Activated naive CD4-positive, alpha-beta T cell (primary cell): ENCODE data around the gene LTB4R2.
A peak's percentile ranks its signal among the peaks of the same experiment; 100 is the strongest.

ENCODE experiments used
- DNase-seq, 4 experiments: peaks; one replicate each; lab custom pipeline; 2025; lab: John Stamatoyannopoulos, UW

Gene LTB4R2

GRCh38 chr14:24299255-24300191, 10.4 kb upstream of the LTB4R2 start, which contains the start of the genes DHRS1 and NOP9:
TSS of gene DHRS1 (minus strand) at chr14:24299780. CDS start at chr14:24299106, 674 bp downstream.
TSS of gene NOP9 (plus strand) at chr14:24299850. CDS start at chr14:24299955, 105 bp downstream.
- peak; percentile 82 to 90 (median 87) for DNase-seq

DNA sequence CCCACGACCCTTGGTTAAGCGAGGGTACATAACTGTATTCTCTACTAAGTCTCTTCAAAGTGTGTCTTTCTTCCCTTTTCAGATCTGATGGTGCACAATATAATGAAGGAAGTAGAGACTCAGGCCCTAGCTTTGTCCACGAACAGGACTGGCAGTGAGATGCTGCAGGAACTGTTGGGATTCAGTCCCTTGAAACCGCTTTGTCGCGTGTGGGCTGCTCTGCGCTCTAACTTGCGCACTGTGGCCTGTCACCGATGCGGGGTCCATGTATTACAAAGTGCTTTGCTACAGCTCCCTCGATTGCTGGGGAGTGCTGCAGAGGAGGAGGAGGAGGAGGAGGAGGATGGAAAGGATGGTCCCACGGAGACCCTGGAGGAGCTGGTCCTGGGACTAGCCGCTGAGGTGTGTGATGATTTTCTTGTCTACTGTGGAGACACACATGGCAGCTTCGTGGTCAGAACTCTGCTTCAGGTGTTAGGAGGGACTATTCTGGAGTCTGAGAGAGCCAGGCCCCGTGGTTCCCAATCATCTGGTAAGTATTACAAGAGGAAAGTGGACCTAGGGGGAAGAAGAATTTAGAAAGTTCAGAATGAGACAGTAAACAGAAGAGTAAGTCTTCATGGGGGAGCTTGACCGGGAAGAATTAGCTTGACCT, 9.5 kb upstream of the LTB4R2 start:
- DNase-seq = no peak

DNA sequence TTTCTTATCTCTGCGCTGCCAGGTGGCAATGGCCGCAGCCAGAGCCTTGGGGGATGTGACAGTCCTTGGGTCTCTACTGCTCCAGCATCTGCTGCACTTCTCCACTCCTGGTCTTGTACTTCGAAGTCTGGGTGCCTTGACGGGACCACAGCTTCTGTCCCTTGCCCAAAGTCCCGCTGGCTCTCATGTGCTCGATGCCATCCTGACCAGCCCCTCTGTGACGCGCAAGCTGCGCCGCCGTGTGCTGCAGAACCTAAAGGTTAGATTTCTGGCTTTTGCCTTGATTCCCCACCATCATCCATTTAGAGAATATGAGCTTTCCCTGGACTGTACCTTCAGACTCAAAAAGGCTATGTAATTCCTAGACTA, 5.9 kb upstream of the LTB4R2 start:
- DNase-seq = no peak

DNA sequence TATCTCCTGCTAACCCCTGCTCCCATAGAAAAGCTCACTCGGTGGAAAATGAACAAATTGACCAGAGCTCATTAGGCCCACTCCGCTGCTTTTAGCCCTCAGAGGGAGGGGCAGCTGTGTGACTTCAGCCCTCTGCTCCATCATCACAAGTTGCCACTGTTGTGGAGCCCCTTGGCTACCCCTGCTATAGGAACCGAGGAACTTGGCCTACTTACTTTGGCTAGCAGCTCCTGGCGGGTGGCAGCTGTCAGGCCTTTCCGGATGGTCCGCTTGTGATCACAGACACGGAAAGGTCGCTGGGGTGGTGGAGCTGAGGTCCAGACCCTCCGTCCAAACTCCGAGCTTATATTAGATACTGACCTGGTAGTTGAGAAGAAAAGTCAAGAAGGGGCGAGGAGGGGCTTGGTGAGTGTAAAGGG, 2.8 kb upstream of the LTB4R2 start:
- no peak for DNase-seq

DNA sequence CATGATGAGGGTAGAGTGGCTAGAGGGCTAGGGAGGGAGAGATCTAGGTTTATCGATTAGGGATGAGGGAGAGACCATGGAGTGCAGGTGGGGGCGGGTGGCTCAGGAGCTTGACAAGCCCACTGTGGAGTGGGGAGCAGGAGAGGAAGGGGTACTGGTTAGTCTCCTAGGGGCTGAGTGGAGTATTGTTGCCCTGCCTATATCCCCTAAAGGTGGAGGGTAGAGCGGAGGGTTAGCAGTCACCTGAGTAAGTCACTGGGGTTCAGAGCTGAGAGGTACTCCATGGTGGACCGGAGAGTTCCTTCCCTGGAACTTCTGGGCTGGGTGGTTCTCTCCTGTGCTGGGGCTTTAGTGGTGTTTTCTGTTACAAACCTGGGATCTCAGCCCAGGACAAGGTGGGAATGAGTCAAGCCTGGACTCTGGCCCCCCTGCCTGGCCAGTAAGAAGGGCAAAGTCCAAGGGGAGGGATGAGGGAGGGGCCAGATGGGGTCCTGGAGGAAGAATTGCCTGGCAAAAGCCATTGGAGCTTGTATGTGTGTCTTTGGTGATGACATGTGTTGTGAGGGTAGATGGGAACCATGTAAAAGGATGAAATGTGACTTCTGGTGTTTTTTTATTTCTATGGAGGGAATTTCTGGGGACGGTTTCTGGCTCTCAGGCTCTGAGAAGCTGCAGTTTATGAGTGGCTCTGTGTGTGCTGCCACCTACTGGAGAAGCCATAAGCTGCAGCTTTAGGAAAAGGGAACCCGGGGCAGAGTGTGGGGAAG, 2.2 kb upstream of the LTB4R2 start, which contains the start of gene CIDEB:
Gene CIDEB, minus strand, starts transcription at position 403 of the 767 bp plus-strand sequence. Its CDS starts 119 bp downstream, at position 284.
- peak in 3 of 4 experiments; percentile 12 to 38 (median 15) for DNase-seq

GRCh38 chr14:24308342-24309124, 1.4 kb upstream of the LTB4R2 start:
- no peak for DNase-seq

DNA sequence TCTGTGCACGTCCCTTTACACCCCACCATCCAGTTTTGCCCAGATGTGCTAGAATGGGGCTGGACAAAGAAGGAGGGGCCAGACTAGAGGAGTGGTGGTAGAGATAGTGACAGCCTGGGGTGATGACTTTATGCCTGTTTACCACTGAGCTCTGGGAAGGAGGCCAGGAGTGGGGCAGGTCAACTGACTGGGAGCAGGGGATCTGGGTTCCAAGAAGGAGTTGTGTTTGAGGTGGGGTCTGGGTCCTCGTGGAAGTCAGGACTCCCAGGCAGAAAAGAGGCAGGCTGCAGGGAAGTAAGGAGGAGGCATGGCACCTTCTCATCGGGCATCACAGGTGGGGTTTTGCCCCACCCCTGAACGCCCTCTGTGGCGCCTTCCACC, 315 bp downstream of the LTB4R2 start:
- no peak for DNase-seq

DNA sequence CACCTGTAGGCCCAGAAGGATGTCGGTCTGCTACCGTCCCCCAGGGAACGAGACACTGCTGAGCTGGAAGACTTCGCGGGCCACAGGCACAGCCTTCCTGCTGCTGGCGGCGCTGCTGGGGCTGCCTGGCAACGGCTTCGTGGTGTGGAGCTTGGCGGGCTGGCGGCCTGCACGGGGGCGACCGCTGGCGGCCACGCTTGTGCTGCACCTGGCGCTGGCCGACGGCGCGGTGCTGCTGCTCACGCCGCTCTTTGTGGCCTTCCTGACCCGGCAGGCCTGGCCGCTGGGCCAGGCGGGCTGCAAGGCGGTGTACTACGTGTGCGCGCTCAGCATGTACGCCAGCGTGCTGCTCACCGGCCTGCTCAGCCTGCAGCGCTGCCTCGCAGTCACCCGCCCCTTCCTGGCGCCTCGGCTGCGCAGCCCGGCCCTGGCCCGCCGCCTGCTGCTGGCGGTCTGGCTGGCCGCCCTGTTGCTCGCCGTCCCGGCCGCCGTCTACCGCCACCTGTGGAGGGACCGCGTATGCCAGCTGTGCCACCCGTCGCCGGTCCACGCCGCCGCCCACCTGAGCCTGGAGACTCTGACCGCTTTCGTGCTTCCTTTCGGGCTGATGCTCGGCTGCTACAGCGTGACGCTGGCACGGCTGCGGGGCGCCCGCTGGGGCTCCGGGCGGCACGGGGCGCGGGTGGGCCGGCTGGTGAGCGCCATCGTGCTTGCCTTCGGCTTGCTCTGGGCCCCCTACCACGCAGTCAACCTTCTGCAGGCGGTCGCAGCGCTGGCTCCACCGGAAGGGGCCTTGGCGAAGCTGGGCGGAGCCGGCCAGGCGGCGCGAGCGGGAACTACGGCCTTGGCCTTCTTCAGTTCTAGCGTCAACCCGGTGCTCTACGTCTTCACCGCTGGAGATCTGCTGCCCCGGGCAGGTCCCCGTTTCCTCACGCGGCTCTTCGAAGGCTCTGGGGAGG, 985 bp downstream of the LTB4R2 start, which contains the start of gene LTB4R:
Gene LTB4R, plus strand, starts transcription at position 857 of the 959 bp plus-strand sequence. CDS start 4,150 bp downstream, outside the sequence.
- peak in 3 of 4 experiments; percentile 29 to 66 (median 48) for DNase-seq

DNA sequence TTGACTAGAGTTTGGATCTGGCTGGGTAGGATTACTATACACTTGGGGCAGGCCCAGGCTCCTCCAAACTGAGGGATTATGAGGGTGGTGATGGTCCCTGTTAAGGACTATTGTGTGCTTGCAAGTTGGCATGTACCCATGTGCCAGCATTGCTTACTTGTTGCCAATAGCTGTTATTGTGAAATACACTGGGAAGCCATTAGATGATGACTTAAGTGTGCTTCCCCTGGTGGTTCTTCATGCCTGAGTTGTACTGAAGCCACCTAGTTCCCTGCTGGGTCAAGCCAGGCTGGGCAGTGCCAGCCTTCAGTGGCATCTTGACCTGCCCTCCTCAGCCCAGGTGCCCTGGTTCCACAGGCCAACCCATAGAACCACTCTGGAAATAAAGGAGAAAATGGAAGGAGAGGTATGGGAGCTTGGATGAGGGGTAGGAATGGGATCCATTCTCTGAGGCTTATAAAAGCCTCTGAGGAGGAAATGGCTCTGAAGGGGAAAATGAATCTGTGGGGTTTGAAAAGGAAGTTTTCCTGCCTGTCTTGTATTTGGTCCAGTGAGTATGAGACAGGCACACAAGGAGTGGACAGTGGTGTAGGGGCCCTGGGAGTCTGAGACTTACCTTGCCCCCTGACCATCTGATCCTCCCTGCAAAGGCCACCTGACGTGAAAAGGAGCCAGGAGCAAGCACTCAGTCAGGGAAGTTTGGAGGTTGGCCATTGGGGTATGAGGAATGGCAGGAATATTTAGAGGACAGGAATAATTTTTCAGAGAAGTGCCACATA, 2.1 kb downstream of the LTB4R2 start:
- DNase-seq = no peak

DNA sequence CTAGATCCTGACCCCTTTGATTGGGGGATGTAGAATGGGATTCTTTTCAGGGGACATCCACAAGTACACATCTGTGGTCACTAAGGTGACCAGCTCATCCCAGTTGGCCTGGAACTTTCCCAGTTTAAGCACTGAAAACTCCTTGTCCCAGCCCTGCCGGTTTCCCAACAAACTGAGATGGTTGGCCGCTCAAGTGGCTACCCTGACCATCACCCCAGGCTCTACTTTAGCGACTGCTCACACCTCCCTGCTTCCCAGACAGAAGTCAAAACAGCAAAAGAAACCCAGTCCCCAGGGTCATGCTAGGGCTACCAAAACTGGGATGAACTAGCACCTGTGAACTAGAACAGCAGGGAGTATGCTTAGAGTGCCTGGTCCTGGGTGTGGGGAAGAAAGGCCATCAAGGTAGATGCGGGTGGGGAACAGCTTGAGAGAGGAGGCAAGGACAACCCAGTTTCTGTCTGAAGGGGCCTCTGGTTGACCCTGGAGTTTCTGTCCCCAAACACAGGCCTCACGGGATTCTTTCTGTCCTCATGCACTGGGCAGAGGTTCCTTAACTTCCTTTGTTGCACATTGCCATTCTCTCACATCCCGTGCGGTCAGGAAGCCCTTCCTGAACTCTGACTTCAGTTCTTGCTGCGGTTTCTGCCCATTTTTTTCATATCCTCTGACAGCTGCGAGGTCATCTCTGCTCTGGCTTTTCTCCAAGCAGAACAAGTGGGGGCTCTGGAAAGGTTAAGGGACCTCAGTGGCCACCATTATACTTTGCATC, 3.0 kb downstream of the LTB4R2 start:
- no peak for DNase-seq

DNA sequence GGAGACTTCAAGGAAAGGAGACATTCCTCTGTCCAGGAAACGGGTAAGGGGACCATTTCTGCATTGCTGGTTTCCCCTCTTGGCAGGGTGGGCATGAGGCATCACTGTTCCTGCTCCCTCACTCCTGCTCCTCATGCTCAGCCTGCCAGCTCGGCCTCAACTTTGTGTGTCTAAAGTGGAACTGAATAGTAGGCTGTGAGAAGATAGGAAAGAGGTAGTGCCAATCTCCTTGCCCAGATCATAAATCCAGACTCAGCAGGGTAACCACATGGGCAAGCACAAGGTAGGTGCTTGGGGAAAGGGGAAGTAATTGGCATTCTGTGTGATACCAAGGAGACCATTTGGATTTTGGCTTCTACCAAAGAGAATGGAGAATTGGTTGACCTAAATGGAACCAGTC, 4.0 kb downstream of the LTB4R2 start:
- DNase-seq = no peak

GRCh38 chr14:24314377-24315193, 4.6 kb downstream of the LTB4R2 start:
- no peak for DNase-seq

GRCh38 chr14:24315243-24315806, 5.4 kb downstream of the LTB4R2 start:
- no peak for DNase-seq

DNA sequence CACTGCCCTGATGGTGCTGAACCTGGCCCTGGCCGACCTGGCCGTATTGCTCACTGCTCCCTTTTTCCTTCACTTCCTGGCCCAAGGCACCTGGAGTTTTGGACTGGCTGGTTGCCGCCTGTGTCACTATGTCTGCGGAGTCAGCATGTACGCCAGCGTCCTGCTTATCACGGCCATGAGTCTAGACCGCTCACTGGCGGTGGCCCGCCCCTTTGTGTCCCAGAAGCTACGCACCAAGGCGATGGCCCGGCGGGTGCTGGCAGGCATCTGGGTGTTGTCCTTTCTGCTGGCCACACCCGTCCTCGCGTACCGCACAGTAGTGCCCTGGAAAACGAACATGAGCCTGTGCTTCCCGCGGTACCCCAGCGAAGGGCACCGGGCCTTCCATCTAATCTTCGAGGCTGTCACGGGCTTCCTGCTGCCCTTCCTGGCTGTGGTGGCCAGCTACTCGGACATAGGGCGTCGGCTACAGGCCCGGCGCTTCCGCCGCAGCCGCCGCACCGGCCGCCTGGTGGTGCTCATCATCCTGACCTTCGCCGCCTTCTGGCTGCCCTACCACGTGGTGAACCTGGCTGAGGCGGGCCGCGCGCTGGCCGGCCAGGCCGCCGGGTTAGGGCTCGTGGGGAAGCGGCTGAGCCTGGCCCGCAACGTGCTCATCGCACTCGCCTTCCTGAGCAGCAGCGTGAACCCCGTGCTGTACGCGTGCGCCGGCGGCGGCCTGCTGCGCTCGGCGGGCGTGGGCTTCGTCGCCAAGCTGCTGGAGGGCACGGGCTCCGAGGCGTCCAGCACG, 6.1 kb downstream of the LTB4R2 start:
- DNase-seq = no peak

DNA sequence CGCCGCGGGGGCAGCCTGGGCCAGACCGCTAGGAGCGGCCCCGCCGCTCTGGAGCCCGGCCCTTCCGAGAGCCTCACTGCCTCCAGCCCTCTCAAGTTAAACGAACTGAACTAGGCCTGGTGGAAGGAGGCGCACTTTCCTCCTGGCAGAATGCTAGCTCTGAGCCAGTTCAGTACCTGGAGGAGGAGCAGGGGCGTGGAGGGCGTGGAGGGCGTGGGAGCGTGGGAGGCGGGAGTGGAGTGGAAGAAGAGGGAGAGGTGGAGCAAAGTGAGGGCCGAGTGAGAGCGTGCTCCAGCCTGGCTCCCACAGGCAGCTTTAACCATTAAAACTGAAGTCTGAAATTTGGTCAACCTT, 6.6 kb downstream of the LTB4R2 start:
- no peak for DNase-seq

- DNase-seq = no peak
Observed at GRCh38 chr14:24317141-24317928, 7.4 kb downstream of the LTB4R2 start.
